ENCODE results near the gene ZNF799.

DNA sequence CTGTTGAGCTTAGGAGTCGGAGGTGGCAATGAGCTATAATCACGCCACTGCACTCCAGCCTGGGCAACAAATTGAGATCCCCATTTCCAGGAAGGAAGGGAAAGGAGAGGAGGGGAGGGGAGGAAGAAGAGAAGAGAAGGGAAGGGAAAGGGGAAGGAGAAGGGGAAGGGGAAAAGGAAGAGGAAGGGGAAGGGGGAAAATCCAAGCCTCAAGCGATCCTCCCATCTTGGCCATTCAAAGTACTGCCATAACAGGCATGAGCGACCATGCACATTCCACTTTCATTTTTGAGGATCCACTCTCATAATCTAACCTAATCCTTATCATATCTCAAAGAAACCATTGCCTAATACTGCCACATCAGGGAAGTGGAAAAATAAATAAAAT is 24.8 kb upstream of the ZNF799 start:
- TF ChIP-seq EZH2 (IDR thresholded peaks at IDR 0.05) (no peak), EZH2phosphoT487 (IDR thresholded peaks at IDR 0.05) (no peak)
- TF ChIP-seq, protein P1, sequence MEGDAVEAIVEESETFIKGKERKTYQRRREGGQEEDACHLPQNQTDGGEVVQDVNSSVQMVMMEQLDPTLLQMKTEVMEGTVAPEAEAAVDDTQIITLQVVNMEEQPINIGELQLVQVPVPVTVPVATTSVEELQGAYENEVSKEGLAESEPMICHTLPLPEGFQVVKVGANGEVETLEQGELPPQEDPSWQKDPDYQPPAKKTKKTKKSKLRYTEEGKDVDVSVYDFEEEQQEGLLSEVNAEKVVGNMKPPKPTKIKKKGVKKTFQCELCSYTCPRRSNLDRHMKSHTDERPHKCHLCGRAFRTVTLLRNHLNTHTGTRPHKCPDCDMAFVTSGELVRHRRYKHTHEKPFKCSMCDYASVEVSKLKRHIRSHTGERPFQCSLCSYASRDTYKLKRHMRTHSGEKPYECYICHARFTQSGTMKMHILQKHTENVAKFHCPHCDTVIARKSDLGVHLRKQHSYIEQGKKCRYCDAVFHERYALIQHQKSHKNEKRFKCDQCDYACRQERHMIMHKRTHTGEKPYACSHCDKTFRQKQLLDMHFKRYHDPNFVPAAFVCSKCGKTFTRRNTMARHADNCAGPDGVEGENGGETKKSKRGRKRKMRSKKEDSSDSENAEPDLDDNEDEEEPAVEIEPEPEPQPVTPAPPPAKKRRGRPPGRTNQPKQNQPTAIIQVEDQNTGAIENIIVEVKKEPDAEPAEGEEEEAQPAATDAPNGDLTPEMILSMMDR (IDR thresholded peaks at IDR 0.05) = no peak

Data from neural progenitor cell (in vitro differentiated cells).